Astrocyte (in vitro differentiated cells and primary cell): ENCODE results near the gene ZFYVE27. TPM values are rescaled to one million over a fixed set of nuclear protein-coding genes. Genes with fewer than 3 reads are reported as not detected.

Experiments used
- DNase-seq: peaks from one replicate; pipeline ENCODE4 v3.0.0-alpha.2; 2010; ENCODE audit warnings: low read depth
- FAIRE-seq: peaks from 2 replicates; lab custom pipeline; 2011; peaks lifted over from hg19 to GRCh38; lab: Jason Lieb, UNC
- H2AFZ ChIP-seq: 2 replicates; pipeline ENCODE4 v1.6.0; 2012; ENCODE audit warnings: low read depth, low read length, inconsistent platforms
- H3K27ac ChIP-seq: 2 replicates; pipeline ENCODE4 v1.5.1; 2011; ENCODE audit warnings: low read depth, low read length, inconsistent platforms
- H3K27me3 ChIP-seq: 2 replicates; pipeline ENCODE4 v1.6.0; 2011; ENCODE audit warnings: low read length, inconsistent platforms; ENCODE audit not compliant: insufficient read depth
- H3K36me3 ChIP-seq: 2 replicates; pipeline ENCODE4 v1.5.1; 2011; ENCODE audit warnings: low read length, inconsistent platforms; ENCODE audit not compliant: insufficient read depth
- H3K4me1 ChIP-seq: 2 replicates; pipeline ENCODE4 v1.5.1; 2011; ENCODE audit warnings: low read length, inconsistent platforms; ENCODE audit not compliant: insufficient read depth
- H3K4me2 ChIP-seq: 2 replicates; pipeline ENCODE4 v1.6.0; 2012; ENCODE audit warnings: low read length, inconsistent platforms
- H3K4me3 ChIP-seq: 2 replicates; pipeline ENCODE4 v1.5.1; 2011; ENCODE audit warnings: low read depth, mild to moderate bottlenecking, low read length, inconsistent platforms; ENCODE audit not compliant: insufficient read depth
- H3K79me2 ChIP-seq: 2 replicates; pipeline ENCODE4 v1.6.0; 2012; ENCODE audit warnings: mild to moderate bottlenecking, low read length, inconsistent platforms; ENCODE audit not compliant: insufficient read depth
- H3K9ac ChIP-seq: 2 replicates; pipeline ENCODE4 v1.6.0; 2012; ENCODE audit warnings: mild to moderate bottlenecking, low read length, inconsistent platforms
- H3K9me3 ChIP-seq: 2 replicates; pipeline ENCODE4 v1.5.1; 2012; ENCODE audit warnings: low read depth, mild to moderate bottlenecking, low read length, inconsistent platforms; ENCODE audit not compliant: insufficient read depth
- H4K20me1 ChIP-seq: 2 replicates; pipeline ENCODE4 v1.6.0; 2012; ENCODE audit warnings: low read length, inconsistent platforms; ENCODE audit not compliant: insufficient read depth
- H3K27ac Mint-ChIP-seq: one replicate; pipeline ENCODE4 v1.8.0; 2021; ENCODE audit warnings: mild to moderate bottlenecking, mixed read lengths; ENCODE audit not compliant: unreplicated experiment
- H3K27me3 Mint-ChIP-seq: one replicate; pipeline ENCODE4 v1.8.0; 2021; ENCODE audit warnings: low read depth, mixed read lengths; ENCODE audit not compliant: unreplicated experiment
- H3K36me3 Mint-ChIP-seq: one replicate; pipeline ENCODE4 v1.8.0; 2021; ENCODE audit warnings: low read depth, mixed read lengths; ENCODE audit not compliant: unreplicated experiment
- H3K4me1 Mint-ChIP-seq: one replicate; pipeline ENCODE4 v1.8.0; 2021; ENCODE audit warnings: low read depth, mixed read lengths; ENCODE audit not compliant: unreplicated experiment
- H3K4me3 Mint-ChIP-seq: one replicate; pipeline ENCODE4 v1.8.0; 2021; ENCODE audit warnings: mild to moderate bottlenecking, moderate library complexity, mixed read lengths; ENCODE audit not compliant: unreplicated experiment
- H3K9me3 Mint-ChIP-seq: one replicate; pipeline ENCODE4 v1.8.0; 2021; ENCODE audit warnings: mild to moderate bottlenecking, mixed read lengths; ENCODE audit not compliant: unreplicated experiment
- EZH2 ChIP-seq: IDR thresholded peaks from 2 replicates; pipeline ENCODE4 v1.6.1; 2012; ENCODE audit warnings: mild to moderate bottlenecking, low read length, inconsistent platforms; ENCODE audit not compliant: insufficient read depth
- total RNA-seq: library from RNA; stranded (reverse); gene quantifications from 2 replicates; pipeline ENCODE4 v1.2.1, GENCODE V29; 2021
- TF ChIP-seq, protein P1 (sequence below): IDR thresholded peaks from 2 replicates; pipeline ENCODE4 v1.5.1; 2011; ENCODE audit warnings: low read depth, mild to moderate bottlenecking, inconsistent platforms, low read length, moderate library complexity; ENCODE audit not compliant: insufficient read depth

ZFYVE27 gene
- total RNA-seq, 1 donor from 2014 or later, result 32.8 TPM

DNA sequence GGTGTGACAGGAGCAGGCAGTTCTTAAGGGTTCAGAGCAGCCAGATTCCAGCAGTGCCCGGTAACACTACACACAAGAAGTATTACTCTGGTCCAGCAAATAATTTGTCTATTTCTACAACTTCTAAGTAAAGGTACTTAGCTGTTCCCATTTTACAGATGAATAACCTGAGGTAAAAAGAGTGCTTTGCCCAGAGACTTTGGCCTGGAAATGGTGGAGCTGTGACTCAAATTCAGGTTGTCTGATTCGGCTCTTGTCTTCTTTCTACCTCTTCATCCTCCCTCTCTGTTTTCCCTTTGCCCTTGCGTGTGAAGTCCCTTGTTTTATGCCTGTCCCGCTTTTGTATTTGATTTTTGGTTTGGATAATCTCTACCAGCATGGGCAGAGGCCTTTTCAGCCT, 17.8 kb downstream of the ZFYVE27 start:
- Mint-ChIP-seq H3K27ac (no peak overlapping the region), H3K36me3 (peaks cover 35% of the 10 kb centered on the region), H3K27me3 (no peaks in the 10 kb centered on the region), H3K4me1 (no peaks in the 10 kb centered on the region), H3K9me3 (no peaks in the 10 kb centered on the region), H3K4me3 (no peak overlapping the region)
- H3K4me3 ChIP-seq, result no peak overlapping the region
- H3K9me3 ChIP-seq, result no peaks in the 10 kb centered on the region
- no peak overlapping the region for H3K4me2 ChIP-seq
- FAIRE-seq (no peak), DNase-seq (no peak)
- H4K20me1 ChIP-seq, result peaks cover 16% of the 10 kb centered on the region
- no peaks in the 10 kb centered on the region for H3K79me2 ChIP-seq
- H3K27ac ChIP-seq, result no peak overlapping the region
- H3K27me3 ChIP-seq, result no peaks in the 10 kb centered on the region
- H3K9ac ChIP-seq, result no peak overlapping the region
- H3K4me1 ChIP-seq, result no peaks in the 10 kb centered on the region
- H3K36me3 ChIP-seq, result peaks cover 27% of the 10 kb centered on the region
- TF ChIP-seq, protein P1, sequence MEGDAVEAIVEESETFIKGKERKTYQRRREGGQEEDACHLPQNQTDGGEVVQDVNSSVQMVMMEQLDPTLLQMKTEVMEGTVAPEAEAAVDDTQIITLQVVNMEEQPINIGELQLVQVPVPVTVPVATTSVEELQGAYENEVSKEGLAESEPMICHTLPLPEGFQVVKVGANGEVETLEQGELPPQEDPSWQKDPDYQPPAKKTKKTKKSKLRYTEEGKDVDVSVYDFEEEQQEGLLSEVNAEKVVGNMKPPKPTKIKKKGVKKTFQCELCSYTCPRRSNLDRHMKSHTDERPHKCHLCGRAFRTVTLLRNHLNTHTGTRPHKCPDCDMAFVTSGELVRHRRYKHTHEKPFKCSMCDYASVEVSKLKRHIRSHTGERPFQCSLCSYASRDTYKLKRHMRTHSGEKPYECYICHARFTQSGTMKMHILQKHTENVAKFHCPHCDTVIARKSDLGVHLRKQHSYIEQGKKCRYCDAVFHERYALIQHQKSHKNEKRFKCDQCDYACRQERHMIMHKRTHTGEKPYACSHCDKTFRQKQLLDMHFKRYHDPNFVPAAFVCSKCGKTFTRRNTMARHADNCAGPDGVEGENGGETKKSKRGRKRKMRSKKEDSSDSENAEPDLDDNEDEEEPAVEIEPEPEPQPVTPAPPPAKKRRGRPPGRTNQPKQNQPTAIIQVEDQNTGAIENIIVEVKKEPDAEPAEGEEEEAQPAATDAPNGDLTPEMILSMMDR, result no peak
- no peak for TF ChIP-seq EZH2
- H2AFZ ChIP-seq, result no peak overlapping the region

DNA sequence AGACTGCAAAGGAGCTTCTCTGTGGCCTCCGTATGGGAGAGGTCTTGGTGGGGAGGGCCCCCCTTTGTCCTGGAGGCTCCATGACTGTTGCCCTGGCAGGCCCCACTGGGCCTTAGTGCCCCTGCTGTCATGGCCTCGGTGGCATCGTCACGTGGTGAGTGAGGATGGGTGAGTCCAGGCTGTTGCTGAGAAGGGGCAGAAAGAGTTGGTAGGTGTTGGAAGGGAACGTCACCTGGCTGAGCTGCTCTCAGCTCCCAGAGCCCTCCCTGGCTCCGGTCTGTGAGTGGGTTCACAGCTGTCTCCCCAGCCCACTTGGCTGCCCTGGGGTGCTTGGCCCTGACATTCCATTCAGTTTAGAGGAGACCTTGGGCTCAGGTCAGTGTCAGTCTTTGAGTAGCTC, 18.8 kb downstream of the ZFYVE27 start:
- H3K79me2 ChIP-seq, result no peaks in the 10 kb centered on the region
- no peaks in the 10 kb centered on the region for H3K9me3 ChIP-seq
- no peaks in the 10 kb centered on the region for H3K27me3 Mint-ChIP-seq
- H3K27me3 ChIP-seq, result no peaks in the 10 kb centered on the region
- no peak overlapping the region for H3K4me3 Mint-ChIP-seq
- no peak for DNase-seq
- H3K4me2 ChIP-seq, result no peak overlapping the region
- TF ChIP-seq, protein P1, result no peak
- TF ChIP-seq EZH2, result no peak
- FAIRE-seq, result no peak
- H3K9me3 Mint-ChIP-seq, result no peaks in the 10 kb centered on the region
- no peak overlapping the region for H3K9ac ChIP-seq
- H3K4me1 ChIP-seq, result no peaks in the 10 kb centered on the region
- peaks cover 20% of the 10 kb centered on the region for H4K20me1 ChIP-seq
- peaks cover 19% of the 10 kb centered on the region for H3K36me3 ChIP-seq
- H3K27ac ChIP-seq, result no peak overlapping the region
- no peak overlapping the region for H2AFZ ChIP-seq
- no peak overlapping the region for H3K4me3 ChIP-seq
- no peaks in the 10 kb centered on the region for H3K4me1 Mint-ChIP-seq
- peaks cover 32% of the 10 kb centered on the region for H3K36me3 Mint-ChIP-seq
- H3K27ac Mint-ChIP-seq, result no peak overlapping the region

DNA sequence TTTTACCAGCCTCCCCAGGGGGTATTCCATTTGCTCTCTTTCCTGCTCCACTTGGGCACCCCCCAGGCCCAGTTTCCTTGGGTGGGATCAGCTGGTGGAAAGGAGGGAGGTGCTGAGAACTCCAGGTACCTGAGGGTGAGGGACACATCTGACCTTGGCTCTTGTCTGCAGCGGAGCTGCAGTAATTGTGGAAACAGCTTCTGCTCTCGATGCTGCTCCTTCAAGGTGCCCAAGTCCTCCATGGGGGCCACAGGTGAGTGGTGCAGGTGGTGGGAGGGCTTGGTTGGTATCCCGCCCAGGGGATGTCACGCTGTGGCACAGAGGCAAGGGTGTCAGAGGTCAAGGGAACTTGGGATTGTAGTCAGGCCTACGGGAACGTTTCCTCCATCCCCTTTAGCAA, 20.5 kb downstream of the ZFYVE27 start:
- H3K9ac ChIP-seq, result no peak overlapping the region
- Mint-ChIP-seq H3K4me1 (peaks cover 6% of the 10 kb centered on the region), H3K36me3 (peaks cover 29% of the 10 kb centered on the region), H3K27me3 (no peaks in the 10 kb centered on the region), H3K4me3 (no peak overlapping the region), H3K27ac (no peak overlapping the region), H3K9me3 (no peaks in the 10 kb centered on the region)
- H3K9me3 ChIP-seq, result no peaks in the 10 kb centered on the region
- no peak overlapping the region for H2AFZ ChIP-seq
- H3K4me1 ChIP-seq, result no peaks in the 10 kb centered on the region
- DNase-seq (no peak), FAIRE-seq (no peak)
- peaks cover 15% of the 10 kb centered on the region for H3K36me3 ChIP-seq
- no peak overlapping the region for H3K4me3 ChIP-seq
- H3K27ac ChIP-seq, result no peak overlapping the region
- peaks cover 20% of the 10 kb centered on the region for H4K20me1 ChIP-seq
- H3K4me2 ChIP-seq, result no peak overlapping the region
- TF ChIP-seq EZH2, result no peak
- TF ChIP-seq, protein P1, result no peak
- no peaks in the 10 kb centered on the region for H3K27me3 ChIP-seq
- no peaks in the 10 kb centered on the region for H3K79me2 ChIP-seq
